Activated CD8-positive, alpha-beta memory T cell treated with anti-CD3 and anti-CD28 coated beads for 24 hours (primary cell): ENCODE measurements around the gene RAB10.

Source experiments
- DNase-seq: peaks from one replicate; pipeline ENCODE4 v3.0.0-alpha.2; 2020

The RAB10 gene

GRCh38 chr2:26165403-26165802, 131.5 kb downstream of the RAB10 start:
- no peak for DNase-seq

GRCh38 chr2:26166541-26166940, 132.7 kb downstream of the RAB10 start:
- peak; percentile 0 for DNase-seq

DNA sequence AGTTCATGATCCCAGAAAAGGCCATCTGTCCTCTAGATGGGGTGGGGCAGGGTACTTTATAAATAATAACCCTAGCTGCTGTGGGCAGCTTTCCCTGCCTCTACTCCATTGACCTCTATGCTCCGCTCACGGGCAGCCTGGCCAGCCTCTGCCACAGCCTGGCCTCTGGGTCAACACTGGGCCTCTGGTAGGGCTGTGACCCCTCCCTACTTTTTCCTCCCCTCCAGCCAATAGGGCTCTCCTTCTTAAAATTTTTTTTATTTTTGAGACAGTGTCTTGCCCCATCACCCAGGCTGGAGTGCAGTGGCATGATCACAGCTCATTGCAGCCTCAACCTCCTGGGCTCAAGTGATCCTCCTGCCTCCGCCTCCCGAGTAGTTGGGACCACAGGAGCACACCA, 134.9 kb downstream of the RAB10 start:
- DNase-seq, result no peak

DNA sequence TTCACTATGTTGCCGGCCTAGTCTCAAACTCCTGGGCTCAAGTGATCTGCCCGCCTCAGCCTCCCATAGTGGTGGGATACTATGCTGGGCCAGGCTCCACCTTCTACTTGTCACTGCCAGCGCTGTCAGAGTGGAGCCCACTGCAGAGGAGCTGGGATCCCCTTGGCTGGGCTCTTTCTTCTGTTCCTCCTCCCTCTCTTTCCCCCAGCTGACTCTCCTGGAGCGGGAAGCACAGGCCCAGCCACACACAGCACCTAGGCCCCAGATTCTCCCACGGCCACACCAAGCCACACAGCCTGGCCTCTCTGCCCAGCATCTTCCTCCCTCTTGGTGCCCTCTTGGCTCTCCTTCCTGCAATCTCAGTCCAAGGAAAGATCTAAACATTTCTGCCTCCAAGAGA, 135.3 kb downstream of the RAB10 start:
- DNase-seq, result peak; percentile 41

DNA sequence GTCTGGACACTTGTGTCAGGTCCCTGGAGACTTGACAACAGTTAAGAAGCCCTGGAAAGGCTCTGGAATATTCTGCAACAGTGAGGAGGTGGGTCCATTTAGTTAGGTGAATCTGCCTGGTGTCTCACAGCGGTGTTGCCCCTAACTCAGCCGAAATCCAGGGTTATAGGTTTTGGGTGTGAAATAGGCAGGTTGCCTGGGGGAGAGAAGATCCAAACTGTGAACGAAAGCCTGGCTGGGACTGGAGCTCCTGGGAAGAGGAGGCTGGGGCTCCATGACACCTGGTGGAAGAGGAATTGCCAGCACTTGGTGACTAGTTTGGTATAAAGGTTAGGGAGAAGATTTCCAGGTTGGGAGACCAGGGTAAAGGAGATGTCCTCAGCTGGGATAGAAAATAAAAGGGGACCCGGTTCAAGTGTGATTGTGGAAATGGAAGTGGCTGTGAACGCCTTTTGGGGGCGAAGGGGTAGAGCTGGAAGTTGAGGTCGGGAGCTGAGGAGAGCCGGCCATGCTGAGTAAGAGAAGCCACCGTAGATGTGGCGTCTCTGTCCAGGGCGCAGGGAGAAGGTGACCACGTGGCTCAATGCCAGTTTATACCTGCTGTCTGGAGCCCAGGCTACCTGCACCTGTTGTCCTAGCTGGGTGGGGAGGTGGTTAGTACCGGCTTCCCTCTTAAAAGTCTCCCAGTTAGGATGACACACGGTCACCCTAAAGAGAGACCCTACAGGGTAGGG, 136.0 kb downstream of the RAB10 start:
- peak; percentile 38 for DNase-seq

DNA sequence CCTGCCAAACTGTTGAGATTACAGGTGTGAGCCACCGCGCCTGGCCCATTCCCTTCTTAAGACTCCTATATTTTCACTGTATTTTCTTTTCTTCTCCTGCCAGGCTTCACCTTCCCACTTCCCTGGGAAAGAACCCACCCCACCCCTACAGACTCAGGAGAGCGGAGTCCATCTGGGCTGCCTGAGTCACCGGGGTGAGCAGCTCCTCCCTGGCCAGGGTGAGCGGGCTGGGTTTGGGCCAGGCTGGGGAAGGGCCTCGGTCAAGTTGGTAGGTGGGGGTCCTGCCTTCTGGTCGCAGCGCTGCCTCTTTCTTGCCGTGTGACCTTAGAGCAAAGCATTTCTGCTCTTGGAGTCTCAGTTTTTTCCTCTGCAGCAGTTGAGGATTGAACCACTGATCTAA, 136.9 kb downstream of the RAB10 start:
- DNase-seq, result no peak

DNA sequence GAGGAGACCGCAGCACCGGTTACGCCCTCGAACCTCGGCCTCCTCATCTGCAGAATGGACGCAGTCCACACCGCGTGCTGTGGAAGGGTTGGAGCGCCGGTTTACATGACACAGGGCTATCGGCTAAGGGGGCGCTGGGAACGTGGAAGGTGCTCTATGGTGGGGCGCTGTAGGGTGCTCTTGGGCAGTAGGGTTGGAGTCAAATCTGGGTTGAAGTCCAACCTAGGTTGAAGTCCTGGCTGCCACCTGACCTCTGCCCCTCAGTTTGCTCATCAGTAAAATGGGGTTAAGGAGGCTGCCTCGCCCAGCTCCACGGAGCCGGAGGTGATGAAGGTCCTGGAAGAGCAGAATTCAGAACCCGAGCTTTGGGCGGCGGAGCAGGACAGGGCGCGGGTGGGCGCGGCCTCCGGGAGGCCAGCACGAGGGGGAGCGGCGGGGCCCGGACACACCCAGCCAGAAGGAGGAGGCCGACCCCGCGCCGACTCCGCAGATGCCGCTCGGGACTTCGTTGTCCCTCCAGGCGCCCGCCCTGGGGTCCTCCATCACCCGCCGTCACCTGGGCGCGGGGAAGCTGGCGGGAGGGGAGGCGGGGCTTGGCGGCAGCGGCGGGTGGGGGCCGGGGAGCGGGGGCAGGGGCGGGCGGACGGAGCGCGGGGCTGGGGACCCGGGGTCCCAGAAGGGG, 138.4 kb downstream of the RAB10 start:
- DNase-seq, result peak; percentile 56

GRCh38 chr2:26172871-26173775, 139.2 kb downstream of the RAB10 start, which contains the start of gene GAREM2:
TSS of gene GAREM2 (plus strand) at chr2:26173088. CDS start at chr2:26173221, 133 bp downstream.
- DNase-seq, result peak; percentile 61

DNA sequence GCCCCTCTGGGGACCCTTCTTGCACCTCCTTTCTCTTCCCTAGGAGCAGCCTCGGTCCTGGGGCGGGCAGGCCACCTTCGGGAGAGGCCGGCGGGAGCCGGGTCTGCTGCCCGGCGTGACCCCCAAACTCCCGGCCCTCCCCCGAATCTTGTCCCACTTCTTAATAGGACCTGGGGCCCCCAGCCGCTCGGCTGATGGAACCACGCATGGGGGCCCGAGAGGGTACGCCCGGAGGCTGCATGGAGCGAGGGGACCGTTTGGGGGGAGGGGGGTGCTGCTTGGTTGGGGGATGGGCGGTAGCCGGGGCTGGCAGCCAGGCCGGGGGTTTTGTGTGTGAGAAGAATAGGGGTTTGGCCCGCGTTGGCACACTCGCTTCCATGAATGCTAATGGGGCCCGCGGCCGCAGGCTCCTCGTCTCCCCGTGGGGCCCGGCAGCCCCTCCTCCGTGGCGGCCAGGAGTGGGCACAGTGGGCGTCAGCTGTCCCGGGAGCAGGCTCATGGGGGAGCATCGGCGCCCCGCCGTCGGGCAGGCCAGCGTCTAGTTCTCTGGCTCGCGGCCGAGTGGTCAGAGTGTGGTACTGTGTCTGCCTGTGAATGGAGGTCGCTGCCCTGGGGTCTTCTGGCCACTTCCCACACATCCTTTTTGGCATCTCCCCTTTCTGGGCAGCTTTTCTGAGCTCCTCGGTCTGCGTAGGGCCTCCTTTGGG, 140.0 kb downstream of the RAB10 start:
- DNase-seq, result peak; percentile 59

- peak; percentile 51 for DNase-seq
Observed at GRCh38 chr2:26174691-26175465, 141.0 kb downstream of the RAB10 start.

DNA sequence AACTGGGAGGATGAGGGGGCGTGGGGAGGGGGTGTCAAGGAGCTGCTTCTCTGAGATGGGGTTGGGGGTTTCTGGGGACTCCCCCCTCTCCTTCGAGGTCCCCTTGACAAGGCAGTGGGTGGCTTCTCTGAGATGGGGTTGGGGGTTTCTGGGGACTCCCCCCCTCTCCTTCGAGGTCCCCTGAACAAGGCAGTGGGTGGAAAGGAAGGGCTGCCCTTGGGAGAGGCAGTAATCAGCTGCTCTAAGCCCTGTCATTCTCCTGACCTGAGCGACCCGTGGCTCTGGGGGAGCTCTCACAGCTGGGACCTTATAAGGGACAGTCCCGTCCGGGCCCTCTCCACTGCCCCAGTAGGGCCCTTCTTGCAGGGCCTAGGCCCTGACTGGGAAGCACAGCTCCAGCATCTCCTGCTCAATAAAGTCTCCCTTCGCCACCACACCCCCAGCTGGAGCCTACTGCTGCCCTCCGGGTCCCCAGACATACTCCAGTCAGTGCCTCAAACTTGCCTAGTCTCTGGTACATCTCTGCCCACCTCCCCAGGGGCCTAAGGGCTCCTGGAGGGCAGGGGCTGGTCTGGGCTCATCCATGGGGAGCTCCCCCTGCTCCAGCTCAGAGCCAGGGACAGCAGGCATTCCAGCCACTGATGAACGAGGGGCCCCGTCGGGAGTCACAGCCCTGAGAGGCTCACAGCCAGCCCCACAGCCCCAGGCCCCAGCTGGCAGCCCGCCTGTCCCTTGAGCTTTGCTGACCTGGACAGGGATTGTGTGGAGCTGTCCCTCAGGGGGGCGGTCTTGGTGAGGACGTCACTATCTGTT, 141.8 kb downstream of the RAB10 start:
- DNase-seq, result peak; percentile 54

- no peak for DNase-seq
Observed at GRCh38 chr2:26176279-26176615, 142.4 kb downstream of the RAB10 start.

- peak; percentile 32 for DNase-seq
Observed at GRCh38 chr2:26177122-26177521, 143.2 kb downstream of the RAB10 start.

DNA sequence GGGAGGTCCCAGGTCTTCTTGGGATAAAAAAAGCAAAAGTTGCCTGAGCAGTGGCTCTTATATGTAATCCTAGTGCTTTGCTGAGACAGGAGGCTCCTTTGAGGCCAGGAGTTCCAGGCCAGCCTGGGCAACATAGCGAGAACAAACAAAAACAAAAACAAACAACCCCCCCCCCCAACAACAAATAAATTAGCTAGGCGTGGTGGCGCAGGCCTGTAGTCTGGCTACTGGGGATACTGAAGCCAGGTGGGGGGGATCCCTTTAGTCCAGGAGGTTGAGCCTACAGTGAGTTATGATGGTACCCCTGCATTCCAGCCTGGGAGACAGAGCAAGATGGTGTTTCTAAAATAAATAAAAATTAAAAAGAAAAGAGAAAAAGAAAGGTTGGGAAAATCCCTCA, 144.4 kb downstream of the RAB10 start:
- no peak for DNase-seq

- no peak for DNase-seq
Observed at GRCh38 chr2:26178746-26179436, 145.0 kb downstream of the RAB10 start.

GRCh38 chr2:26179446-26179913, 145.6 kb downstream of the RAB10 start:
- no peak for DNase-seq

DNA sequence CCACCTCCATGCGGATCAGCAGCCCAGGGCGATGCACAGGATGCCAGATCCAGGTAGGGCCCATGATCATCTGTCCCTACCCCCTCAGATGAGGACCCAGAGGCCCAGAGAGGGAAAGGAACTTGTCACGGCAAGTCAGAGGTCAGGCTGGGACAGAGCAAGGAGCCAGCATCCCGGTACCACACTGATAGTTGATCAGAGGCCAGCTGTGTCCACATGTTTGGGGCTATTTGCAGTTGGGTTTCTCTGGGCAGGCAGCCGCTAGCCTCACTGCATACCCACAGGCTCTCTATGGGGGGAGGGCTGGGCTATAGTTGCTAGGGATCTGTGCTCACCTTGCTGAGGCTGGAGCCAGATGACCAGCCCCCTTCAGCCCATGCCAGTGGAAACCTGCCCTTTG, 148.6 kb downstream of the RAB10 start:
- no peak for DNase-seq

GRCh38 chr2:26182887-26183630, 149.2 kb downstream of the RAB10 start:
- no peak for DNase-seq

- DNase-seq, result no peak
Observed at GRCh38 chr2:26184121-26184520, 150.2 kb downstream of the RAB10 start.
